GM23338 (cell line): ENCODE measurements around the gene CBY3. TPM values are rescaled to one million over a fixed set of nuclear protein-coding genes. Genes with fewer than 3 reads are reported as not detected.
A peak's percentile ranks its signal among the peaks of the same experiment; 100 is the strongest.

ENCODE experiments used
- ATAC-seq: fragments of 200-7000 bp; cut with Tn5 transposase; 3 replicates; pipeline ENCODE4 v1.9.1; 2020
- DNase-seq: peaks from one replicate; pipeline ENCODE4 v3.0.0-alpha.2; 2015; ENCODE audit warnings: low spot score
- H2AFZ ChIP-seq: fragments of 200-600 bp; sonication (generic); 2 replicates; pipeline ENCODE4 v1.8.0; 2016; ENCODE audit warnings: antibody characterized with exemption, mild to moderate bottlenecking, moderate library complexity
- H3F3A ChIP-seq: fragments of 200-600 bp; sonication (generic); replicated peaks from 2 replicates; pipeline ENCODE4 v1.8.0; 2017; ENCODE audit warnings: antibody characterized with exemption, mixed run types, low read depth
- H3K27ac ChIP-seq: fragments of 200-600 bp; sonication (generic); 2 replicates; pipeline ENCODE4 v1.6.1; 2016; ENCODE audit warnings: low read depth
- H3K27me3 ChIP-seq: fragments of 200-600 bp; sonication (generic); 2 replicates; pipeline ENCODE4 v1.8.0; 2016; ENCODE audit warnings: mild to moderate bottlenecking, mixed run types, moderate library complexity; ENCODE audit not compliant: insufficient read depth
- H3K36me3 ChIP-seq: fragments of 200-600 bp; sonication (generic); 2 replicates; pipeline ENCODE4 v1.8.0; 2016; ENCODE audit warnings: mild to moderate bottlenecking; ENCODE audit not compliant: insufficient read depth
- H3K4me1 ChIP-seq: fragments of 200-600 bp; sonication (generic); 2 replicates; pipeline ENCODE4 v1.8.0; 2016; ENCODE audit warnings: mild to moderate bottlenecking, moderate library complexity; ENCODE audit not compliant: insufficient read depth
- H3K4me2 ChIP-seq: fragments of 200-600 bp; sonication (generic); 2 replicates; pipeline ENCODE4 v1.7.1; 2017; ENCODE audit warnings: mixed run types
- H3K4me3 ChIP-seq: fragments of 200-600 bp; sonication (generic); 2 replicates; pipeline ENCODE4 v1.6.1; 2016; ENCODE audit warnings: mixed run types
- H3K79me2 ChIP-seq: fragments of 200-600 bp; sonication (generic); replicated peaks from 2 replicates; pipeline ENCODE4 v1.8.0; 2017; ENCODE audit warnings: mild to moderate bottlenecking; ENCODE audit not compliant: insufficient read depth
- H3K9me2 ChIP-seq: fragments of 200-600 bp; sonication (generic); 2 replicates; pipeline ENCODE4 v1.8.0; 2017; ENCODE audit not compliant: insufficient read depth
- H4K20me1 ChIP-seq: fragments of 200-600 bp; sonication (generic); replicated peaks from 2 replicates; pipeline ENCODE4 v1.8.0; 2017; ENCODE audit warnings: mild to moderate bottlenecking; ENCODE audit not compliant: insufficient read depth
- H3K27ac Mint-ChIP-seq: 2 replicates; pipeline ENCODE4 v1.8.0; 2020; ENCODE audit warnings: inconsistent platforms, mild to moderate bottlenecking, moderate library complexity, mixed read lengths
- H3K27me3 Mint-ChIP-seq: 3 replicates; pipeline ENCODE4 v1.8.0; 2022; ENCODE audit warnings: low read depth, mild to moderate bottlenecking, moderate library complexity, mixed read lengths, inconsistent platforms; ENCODE audit not compliant: insufficient read depth, poor library complexity
- H3K36me3 Mint-ChIP-seq: 3 replicates; pipeline ENCODE4 v1.8.0; 2021; ENCODE audit warnings: low read depth, mild to moderate bottlenecking, inconsistent platforms, moderate library complexity, mixed read lengths
- H3K4me1 Mint-ChIP-seq: 3 replicates; pipeline ENCODE4 v1.8.0; 2020; ENCODE audit warnings: mild to moderate bottlenecking, inconsistent platforms, mixed read lengths
- H3K4me3 Mint-ChIP-seq: 3 replicates; pipeline ENCODE4 v1.8.0; 2021; ENCODE audit warnings: moderate library complexity, mild to moderate bottlenecking, inconsistent platforms, mixed read lengths
- H3K9me3 Mint-ChIP-seq: 3 replicates; pipeline ENCODE4 v1.8.0; 2020; ENCODE audit warnings: moderate library complexity, mild to moderate bottlenecking, inconsistent platforms, mixed read lengths
- CREB1 ChIP-seq: fragments of 250-450 bp; sonication (Bioruptor Pico); IDR thresholded peaks from 2 replicates; pipeline ENCODE4 v1.5.0; 2020; ENCODE audit warnings: low read depth, mild to moderate bottlenecking, moderate library complexity
- ETS1 ChIP-seq: IDR thresholded peaks from 2 replicates; pipeline ENCODE4 v1.6.1; 2016; ENCODE audit warnings: antibody characterized with exemption
- JUNB ChIP-seq: IDR thresholded peaks from one replicate; pipeline ENCODE4 v1.6.1; 2016; ENCODE audit warnings: antibody characterized with exemption; ENCODE audit not compliant: unreplicated experiment
- STAT1 ChIP-seq: IDR thresholded peaks from one replicate; pipeline ENCODE4 v1.6.1; 2016; ENCODE audit warnings: antibody characterized with exemption; ENCODE audit not compliant: unreplicated experiment
- polyA plus RNA-seq: library from polyadenylated mRNA; unstranded; fragments of >200 nt; fragmentation: Nextera tagmentation; extraction: Ambion mirVana; gene quantifications from 2 replicates; pipeline ENCODE4 v1.2.1, GENCODE V29; 2016
- total RNA-seq: library from RNA; depleted of rRNA; stranded (reverse); fragments of >200 nt; shearing (Covaris generic); gene quantifications from 2 replicates; pipeline ENCODE4 v1.2.3, GENCODE V29; 2014
- TF ChIP-seq, protein P1 (sequence below): fragments of 250-450 bp; sonication (Bioruptor Pico); IDR thresholded peaks from 2 replicates; pipeline ENCODE4 v1.5.0; 2020; ENCODE audit warnings: mild to moderate bottlenecking, moderate library complexity
- TF ChIP-seq, protein P2 (sequence below): IDR thresholded peaks from one replicate; pipeline ENCODE4 v1.6.1; 2018; ENCODE audit warnings: antibody characterized with exemption; ENCODE audit not compliant: unreplicated experiment

CBY3 gene
- total and polyA plus RNA-seq, 2 experiments from 2014 or later = 0.37 to 0.52 TPM

- TF ChIP-seq, protein P1, sequence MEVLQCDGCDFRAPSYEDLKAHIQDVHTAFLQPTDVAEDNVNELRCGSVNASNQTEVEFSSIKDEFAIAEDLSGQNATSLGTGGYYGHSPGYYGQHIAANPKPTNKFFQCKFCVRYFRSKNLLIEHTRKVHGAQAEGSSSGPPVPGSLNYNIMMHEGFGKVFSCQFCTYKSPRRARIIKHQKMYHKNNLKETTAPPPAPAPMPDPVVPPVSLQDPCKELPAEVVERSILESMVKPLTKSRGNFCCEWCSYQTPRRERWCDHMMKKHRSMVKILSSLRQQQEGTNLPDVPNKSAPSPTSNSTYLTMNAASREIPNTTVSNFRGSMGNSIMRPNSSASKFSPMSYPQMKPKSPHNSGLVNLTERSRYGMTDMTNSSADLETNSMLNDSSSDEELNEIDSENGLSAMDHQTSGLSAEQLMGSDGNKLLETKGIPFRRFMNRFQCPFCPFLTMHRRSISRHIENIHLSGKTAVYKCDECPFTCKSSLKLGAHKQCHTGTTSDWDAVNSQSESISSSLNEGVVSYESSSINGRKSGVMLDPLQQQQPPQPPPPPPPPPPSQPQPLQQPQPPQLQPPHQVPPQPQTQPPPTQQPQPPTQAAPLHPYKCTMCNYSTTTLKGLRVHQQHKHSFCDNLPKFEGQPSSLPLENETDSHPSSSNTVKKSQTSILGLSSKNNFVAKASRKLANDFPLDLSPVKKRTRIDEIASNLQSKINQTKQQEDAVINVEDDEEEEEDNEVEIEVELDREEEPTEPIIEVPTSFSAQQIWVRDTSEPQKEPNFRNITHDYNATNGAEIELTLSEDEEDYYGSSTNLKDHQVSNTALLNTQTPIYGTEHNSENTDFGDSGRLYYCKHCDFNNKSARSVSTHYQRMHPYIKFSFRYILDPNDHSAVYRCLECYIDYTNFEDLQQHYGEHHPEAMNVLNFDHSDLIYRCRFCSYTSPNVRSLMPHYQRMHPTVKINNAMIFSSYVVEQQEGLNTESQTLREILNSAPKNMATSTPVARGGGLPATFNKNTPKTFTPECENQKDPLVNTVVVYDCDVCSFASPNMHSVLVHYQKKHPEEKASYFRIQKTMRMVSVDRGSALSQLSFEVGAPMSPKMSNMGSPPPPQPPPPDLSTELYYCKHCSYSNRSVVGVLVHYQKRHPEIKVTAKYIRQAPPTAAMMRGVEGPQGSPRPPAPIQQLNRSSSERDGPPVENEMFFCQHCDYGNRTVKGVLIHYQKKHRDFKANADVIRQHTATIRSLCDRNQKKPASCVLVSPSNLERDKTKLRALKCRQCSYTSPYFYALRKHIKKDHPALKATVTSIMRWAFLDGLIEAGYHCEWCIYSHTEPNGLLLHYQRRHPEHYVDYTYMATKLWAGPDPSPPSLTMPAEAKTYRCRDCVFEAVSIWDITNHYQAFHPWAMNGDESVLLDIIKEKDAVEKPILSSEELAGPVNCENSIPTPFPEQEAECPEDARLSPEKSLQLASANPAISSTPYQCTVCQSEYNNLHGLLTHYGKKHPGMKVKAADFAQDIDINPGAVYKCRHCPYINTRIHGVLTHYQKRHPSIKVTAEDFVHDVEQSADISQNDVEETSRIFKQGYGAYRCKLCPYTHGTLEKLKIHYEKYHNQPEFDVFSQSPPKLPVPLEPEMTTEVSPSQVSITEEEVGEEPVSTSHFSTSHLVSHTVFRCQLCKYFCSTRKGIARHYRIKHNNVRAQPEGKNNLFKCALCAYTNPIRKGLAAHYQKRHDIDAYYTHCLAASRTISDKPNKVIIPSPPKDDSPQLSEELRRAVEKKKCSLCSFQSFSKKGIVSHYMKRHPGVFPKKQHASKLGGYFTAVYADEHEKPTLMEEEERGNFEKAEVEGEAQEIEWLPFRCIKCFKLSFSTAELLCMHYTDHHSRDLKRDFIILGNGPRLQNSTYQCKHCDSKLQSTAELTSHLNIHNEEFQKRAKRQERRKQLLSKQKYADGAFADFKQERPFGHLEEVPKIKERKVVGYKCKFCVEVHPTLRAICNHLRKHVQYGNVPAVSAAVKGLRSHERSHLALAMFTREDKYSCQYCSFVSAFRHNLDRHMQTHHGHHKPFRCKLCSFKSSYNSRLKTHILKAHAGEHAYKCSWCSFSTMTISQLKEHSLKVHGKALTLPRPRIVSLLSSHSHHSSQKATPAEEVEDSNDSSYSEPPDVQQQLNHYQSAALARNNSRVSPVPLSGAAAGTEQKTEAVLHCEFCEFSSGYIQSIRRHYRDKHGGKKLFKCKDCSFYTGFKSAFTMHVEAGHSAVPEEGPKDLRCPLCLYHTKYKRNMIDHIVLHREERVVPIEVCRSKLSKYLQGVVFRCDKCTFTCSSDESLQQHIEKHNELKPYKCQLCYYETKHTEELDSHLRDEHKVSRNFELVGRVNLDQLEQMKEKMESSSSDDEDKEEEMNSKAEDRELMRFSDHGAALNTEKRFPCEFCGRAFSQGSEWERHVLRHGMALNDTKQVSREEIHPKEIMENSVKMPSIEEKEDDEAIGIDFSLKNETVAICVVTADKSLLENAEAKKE (CRISPR knock-in tag) = no peak
Measured at GRCh38 chr5:179697108-179697507, 16.3 kb upstream of the CBY3 start (continued).

GRCh38 chr5:179696603-179697002, 15.8 kb upstream of the CBY3 start:
- peaks cover 16% of the 10 kb centered on the region for H3K27me3 Mint-ChIP-seq
- Histone ChIP-seq H3K79me2 (peaks cover 28% of the 10 kb centered on the region), H3K4me3 (no peak overlapping the region), H3K36me3 (no peaks in the 10 kb centered on the region), H3K4me2 (no peak overlapping the region), H3K4me1 (peaks cover 15% of the 10 kb centered on the region), H3K9me2 (no peaks in the 10 kb centered on the region), H3F3A (peaks cover 4% of the 10 kb centered on the region; the same call in 1 of the 2 replicates), H3K27ac (peak overlapping the region; percentile 37; the same call in 1 of the 2 replicates), H4K20me1 (peaks cover 21% of the 10 kb centered on the region), H2AFZ (no peak overlapping the region), H3K27me3 (no peaks in the 10 kb centered on the region; the same call in 1 of the 2 replicates)
- H3K36me3 Mint-ChIP-seq = peaks cover 19% of the 10 kb centered on the region
- H3K27ac Mint-ChIP-seq = no peak overlapping the region
- no peak overlapping the region for H3K4me3 Mint-ChIP-seq
- no peak for TF ChIP-seq JUNB
- TF ChIP-seq ETS1 = no peak
- TF ChIP-seq, protein P2, sequence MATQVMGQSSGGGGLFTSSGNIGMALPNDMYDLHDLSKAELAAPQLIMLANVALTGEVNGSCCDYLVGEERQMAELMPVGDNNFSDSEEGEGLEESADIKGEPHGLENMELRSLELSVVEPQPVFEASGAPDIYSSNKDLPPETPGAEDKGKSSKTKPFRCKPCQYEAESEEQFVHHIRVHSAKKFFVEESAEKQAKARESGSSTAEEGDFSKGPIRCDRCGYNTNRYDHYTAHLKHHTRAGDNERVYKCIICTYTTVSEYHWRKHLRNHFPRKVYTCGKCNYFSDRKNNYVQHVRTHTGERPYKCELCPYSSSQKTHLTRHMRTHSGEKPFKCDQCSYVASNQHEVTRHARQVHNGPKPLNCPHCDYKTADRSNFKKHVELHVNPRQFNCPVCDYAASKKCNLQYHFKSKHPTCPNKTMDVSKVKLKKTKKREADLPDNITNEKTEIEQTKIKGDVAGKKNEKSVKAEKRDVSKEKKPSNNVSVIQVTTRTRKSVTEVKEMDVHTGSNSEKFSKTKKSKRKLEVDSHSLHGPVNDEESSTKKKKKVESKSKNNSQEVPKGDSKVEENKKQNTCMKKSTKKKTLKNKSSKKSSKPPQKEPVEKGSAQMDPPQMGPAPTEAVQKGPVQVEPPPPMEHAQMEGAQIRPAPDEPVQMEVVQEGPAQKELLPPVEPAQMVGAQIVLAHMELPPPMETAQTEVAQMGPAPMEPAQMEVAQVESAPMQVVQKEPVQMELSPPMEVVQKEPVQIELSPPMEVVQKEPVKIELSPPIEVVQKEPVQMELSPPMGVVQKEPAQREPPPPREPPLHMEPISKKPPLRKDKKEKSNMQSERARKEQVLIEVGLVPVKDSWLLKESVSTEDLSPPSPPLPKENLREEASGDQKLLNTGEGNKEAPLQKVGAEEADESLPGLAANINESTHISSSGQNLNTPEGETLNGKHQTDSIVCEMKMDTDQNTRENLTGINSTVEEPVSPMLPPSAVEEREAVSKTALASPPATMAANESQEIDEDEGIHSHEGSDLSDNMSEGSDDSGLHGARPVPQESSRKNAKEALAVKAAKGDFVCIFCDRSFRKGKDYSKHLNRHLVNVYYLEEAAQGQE = no peak
- no peak for TF ChIP-seq CREB1 (CRISPR knock-in tag)
- no peak for TF ChIP-seq STAT1
- ATAC-seq = no peak
- no peak for DNase-seq
- no peaks in the 10 kb centered on the region for H3K9me3 Mint-ChIP-seq
- H3K4me1 Mint-ChIP-seq = peaks cover 13% of the 10 kb centered on the region
